Measurements from ENCODE around the gene SLC12A4.
"Not testable (repeated sequence)": the region's sequence is repeated elsewhere in the genome, so short reads cannot be mapped to it uniquely, and the experiment has no call there.

Gene SLC12A4

DNA sequence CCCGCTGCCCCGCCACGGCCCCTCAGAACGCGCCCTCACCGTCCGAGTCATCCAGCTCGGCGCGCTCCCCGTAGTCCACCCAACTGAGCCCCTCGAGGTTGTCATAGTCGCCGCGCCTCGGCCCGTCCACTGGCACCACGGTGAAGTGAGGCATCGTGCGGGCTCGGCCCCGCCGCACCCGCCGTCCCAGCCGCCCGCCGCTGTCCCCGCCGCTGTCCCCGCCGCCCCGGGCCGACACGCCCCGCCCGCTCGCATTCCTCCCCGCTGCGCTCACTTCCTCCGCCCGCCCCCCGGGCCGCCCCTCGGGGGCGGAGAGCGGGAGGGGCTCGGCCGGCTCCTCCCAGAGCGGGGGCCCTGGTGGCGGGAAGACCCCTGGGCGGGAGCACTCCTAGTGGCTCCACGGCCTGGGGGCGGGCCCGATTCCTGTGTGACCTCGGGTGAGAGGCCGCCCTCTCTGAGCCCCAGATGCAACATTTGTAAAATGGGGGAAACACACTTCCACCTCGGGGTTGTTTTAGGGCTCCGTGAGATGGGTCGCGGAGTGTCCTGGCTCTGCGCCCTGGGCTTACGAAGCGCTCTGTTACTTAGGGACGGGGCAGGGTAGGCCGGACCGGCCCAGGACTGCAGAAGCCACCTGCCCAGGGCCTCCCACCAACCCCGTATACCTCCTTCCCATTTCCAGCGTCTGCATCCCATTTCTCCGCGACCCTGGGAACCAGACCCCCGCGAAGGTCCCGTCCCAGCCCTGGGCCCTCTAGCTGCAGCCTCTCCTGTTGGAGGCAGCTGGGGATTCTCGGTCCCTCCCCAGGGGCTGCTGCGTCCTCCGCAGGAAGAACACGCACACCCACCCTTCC lies at the start of gene SLC12A4:
TSS of gene SLC12A4 (minus strand) at position 238 of the 854 bp plus-strand sequence. CDS start at position 154, 84 bp downstream.
- Mint-ChIP-seq H3K4me3 (peak within 1 kb of the TSS; percentile 98), H3K27ac (peak within 1 kb of the TSS; percentile 94), H3K36me3 (ENCODE audit: low read depth) (peaks cover 4% of the 10 kb centered on the region), H3K9me3 (no peaks in the 10 kb centered on the region), H3K4me1 (ENCODE audit: low read depth) (peaks cover 25% of the 10 kb centered on the region), H3K27me3 (no peaks in the 10 kb centered on the region)

DNA sequence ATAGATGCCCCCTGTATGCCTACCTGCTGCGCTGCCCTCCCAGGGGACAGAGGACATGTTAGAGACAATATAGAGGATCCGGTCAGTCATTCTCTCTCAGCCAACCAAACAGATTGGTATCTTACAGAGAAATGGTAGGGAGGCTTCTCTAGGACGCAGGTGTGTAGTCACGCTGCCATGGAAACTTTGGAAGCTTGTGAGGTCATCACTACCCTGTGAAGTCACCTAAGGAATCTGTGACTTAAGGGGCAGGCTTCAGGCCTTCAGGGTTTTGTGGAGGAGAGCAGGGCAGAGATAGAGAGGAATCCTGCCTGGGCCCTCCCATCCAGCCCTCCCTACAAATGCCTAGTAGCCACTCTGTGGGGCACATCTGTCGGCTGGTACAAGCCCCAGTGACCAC lies 47.2 kb upstream of the SLC12A4 start, which contains the start of gene DPEP2NB:
TSS of gene DPEP2NB (minus strand) at position 231 of the 400 bp plus-strand sequence. CDS start at position 90, 141 bp downstream.
- H3K9me3 Mint-ChIP-seq, result no peaks in the 10 kb centered on the region
- no peaks in the 10 kb centered on the region for H3K36me3 Mint-ChIP-seq (ENCODE audit: low read depth)
- H3K27me3 Mint-ChIP-seq, result no peaks in the 10 kb centered on the region
- no peak within 1 kb of the TSS for H3K4me3 Mint-ChIP-seq
- no peak within 1 kb of the TSS for H3K27ac Mint-ChIP-seq
- H3K4me1 Mint-ChIP-seq (ENCODE audit: low read depth), result peaks cover 10% of the 10 kb centered on the region

DNA sequence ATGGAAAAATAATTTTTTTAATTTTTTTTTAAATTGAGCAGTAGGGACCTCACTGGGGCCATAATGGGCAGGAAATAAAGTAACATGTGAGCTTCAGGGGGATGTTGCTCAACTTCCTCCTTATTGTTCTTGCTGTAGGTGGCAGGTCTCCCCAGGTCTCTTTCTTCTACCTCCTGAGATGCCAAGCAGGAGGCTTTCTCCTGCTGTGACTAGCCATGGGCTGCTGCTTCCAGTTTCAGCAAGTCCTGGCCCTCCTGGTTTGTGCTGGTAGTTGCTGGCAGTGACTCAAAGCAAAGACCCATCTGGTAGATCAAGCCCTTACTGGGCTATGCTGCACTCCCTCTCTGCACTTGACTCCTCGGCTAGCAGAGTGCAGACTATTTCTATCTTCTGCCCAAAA lies 45.0 kb upstream of the SLC12A4 start:
- Mint-ChIP-seq H3K4me3 (no peak overlapping the region), H3K4me1 (ENCODE audit: low read depth) (peaks cover 10% of the 10 kb centered on the region), H3K9me3 (no peaks in the 10 kb centered on the region), H3K36me3 (ENCODE audit: low read depth) (no peaks in the 10 kb centered on the region), H3K27ac (no peak overlapping the region), H3K27me3 (no peaks in the 10 kb centered on the region)

GRCh38 chr16:68009872-68010271 lies 41.4 kb upstream of the SLC12A4 start:
- not testable (repeated sequence) for H3K4me3 Mint-ChIP-seq; H3K36me3 Mint-ChIP-seq (ENCODE audit: low read depth); H3K27ac Mint-ChIP-seq; H3K9me3 Mint-ChIP-seq; H3K27me3 Mint-ChIP-seq
- peaks cover 31% of the 10 kb centered on the region for H3K4me1 Mint-ChIP-seq (ENCODE audit: low read depth)

- Mint-ChIP-seq H3K27ac (no peak overlapping the region), H3K4me1 (ENCODE audit: low read depth) (peaks cover 33% of the 10 kb centered on the region), H3K27me3 (no peaks in the 10 kb centered on the region)
Measured at GRCh38 chr16:68009157-68009735, 40.8 kb upstream of the SLC12A4 start.

GRCh38 chr16:68005786-68006286 lies 37.4 kb upstream of the SLC12A4 start:
- peak overlapping the region; percentile 88 for H3K27ac Mint-ChIP-seq
- H3K36me3 Mint-ChIP-seq (ENCODE audit: low read depth), result no peaks in the 10 kb centered on the region
- H3K4me1 Mint-ChIP-seq (ENCODE audit: low read depth), result peaks cover 23% of the 10 kb centered on the region
- H3K4me3 Mint-ChIP-seq, result no peak overlapping the region
- H3K9me3 Mint-ChIP-seq, result no peaks in the 10 kb centered on the region
- no peaks in the 10 kb centered on the region for H3K27me3 Mint-ChIP-seq

More at GRCh38 chr16:68009157-68009735, 40.8 kb upstream of the SLC12A4 start:
- Mint-ChIP-seq H3K9me3 (no peaks in the 10 kb centered on the region), H3K36me3 (ENCODE audit: low read depth) (no peaks in the 10 kb centered on the region), H3K4me3 (no peak overlapping the region)

DNA sequence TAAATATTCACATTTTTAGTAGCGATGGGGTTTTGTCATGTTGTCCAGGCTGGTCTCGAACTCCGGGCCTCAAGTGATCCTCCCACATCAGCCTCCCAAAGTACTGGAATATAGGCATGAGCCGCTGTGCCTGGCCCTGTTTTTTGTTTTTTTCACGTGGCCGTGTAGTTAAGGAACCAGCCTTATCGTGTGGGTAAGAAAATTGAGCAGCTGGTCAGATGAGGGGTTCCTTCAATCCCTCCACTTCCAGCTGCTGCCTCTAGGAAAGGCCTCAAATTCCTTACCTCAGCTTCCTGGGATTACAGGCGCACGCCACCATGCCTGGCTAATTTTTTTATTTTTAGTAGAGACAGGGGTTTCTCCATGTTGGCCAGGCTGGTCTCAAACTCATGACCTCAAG lies 36.8 kb upstream of the SLC12A4 start:
- H3K4me1 Mint-ChIP-seq (ENCODE audit: low read depth), result peaks cover 30% of the 10 kb centered on the region
- H3K27ac Mint-ChIP-seq, result peak overlapping the region; percentile 88
- H3K9me3 Mint-ChIP-seq, result no peaks in the 10 kb centered on the region
- no peaks in the 10 kb centered on the region for H3K36me3 Mint-ChIP-seq (ENCODE audit: low read depth)
- no peaks in the 10 kb centered on the region for H3K27me3 Mint-ChIP-seq
- no peak overlapping the region for H3K4me3 Mint-ChIP-seq

- Mint-ChIP-seq H3K9me3 (no peaks in the 10 kb centered on the region), H3K27ac (no peak overlapping the region), H3K36me3 (ENCODE audit: low read depth) (no peaks in the 10 kb centered on the region), H3K4me3 (no peak overlapping the region), H3K27me3 (no peaks in the 10 kb centered on the region), H3K4me1 (ENCODE audit: low read depth) (peaks cover 44% of the 10 kb centered on the region)
Measured at GRCh38 chr16:68003031-68003430, 34.6 kb upstream of the SLC12A4 start.

- no peaks in the 10 kb centered on the region for H3K36me3 Mint-ChIP-seq (ENCODE audit: low read depth)
- no peaks in the 10 kb centered on the region for H3K9me3 Mint-ChIP-seq
- H3K4me1 Mint-ChIP-seq (ENCODE audit: low read depth), result peaks cover 51% of the 10 kb centered on the region
- H3K27me3 Mint-ChIP-seq, result no peaks in the 10 kb centered on the region
- peak overlapping the region; percentile 19 for H3K4me3 Mint-ChIP-seq
- peak overlapping the region; percentile 55 for H3K27ac Mint-ChIP-seq
Measured at GRCh38 chr16:68000450-68000849, 32.0 kb upstream of the SLC12A4 start.

DNA sequence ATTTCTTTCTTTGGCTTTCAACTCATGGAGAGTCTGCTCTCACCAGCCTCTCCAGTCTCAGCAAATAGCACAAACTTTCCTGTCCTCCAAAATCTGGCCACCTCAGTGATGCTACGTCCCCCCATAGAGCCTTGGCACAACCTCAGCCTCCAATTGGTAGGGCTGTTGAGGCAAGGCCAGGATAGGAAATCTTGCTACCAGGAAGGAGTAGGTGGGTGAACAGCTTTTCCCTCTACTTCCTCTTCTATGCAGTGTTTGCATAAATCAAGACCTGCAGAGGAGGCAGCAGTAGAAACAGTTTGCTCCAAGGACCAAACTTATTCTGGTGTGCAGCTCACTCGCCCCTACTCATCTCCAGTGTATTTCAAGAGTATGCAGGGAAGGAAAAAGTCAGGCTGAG lies 31.5 kb upstream of the SLC12A4 start:
- H3K36me3 Mint-ChIP-seq (ENCODE audit: low read depth), result no peaks in the 10 kb centered on the region
- peak overlapping the region; percentile 70 for H3K27ac Mint-ChIP-seq
- H3K27me3 Mint-ChIP-seq, result no peaks in the 10 kb centered on the region
- peak overlapping the region; percentile 75 for H3K4me3 Mint-ChIP-seq
- H3K4me1 Mint-ChIP-seq (ENCODE audit: low read depth), result peaks cover 51% of the 10 kb centered on the region
- H3K9me3 Mint-ChIP-seq, result no peaks in the 10 kb centered on the region

- not testable (repeated sequence) for H3K27me3 Mint-ChIP-seq
- H3K4me1 Mint-ChIP-seq (ENCODE audit: low read depth), result peaks cover 53% of the 10 kb centered on the region
Measured at GRCh38 chr16:67998779-67999688, 30.6 kb upstream of the SLC12A4 start, which contains the start of gene DPEP2. Gene DPEP2, minus strand, starts transcription at chr16:67999484. Its CDS starts 6,272 bp downstream, at chr16:67993212.

GRCh38 chr16:67998231-67998778 lies 29.9 kb upstream of the SLC12A4 start:
- Mint-ChIP-seq H3K4me3 (peak overlapping the region; percentile 75), H3K27ac (peak overlapping the region; percentile 86), H3K4me1 (ENCODE audit: low read depth) (peaks cover 60% of the 10 kb centered on the region)
- not testable (repeated sequence) for H3K27me3 Mint-ChIP-seq; H3K9me3 Mint-ChIP-seq; H3K36me3 Mint-ChIP-seq (ENCODE audit: low read depth)

More at GRCh38 chr16:67998779-67999688, 30.6 kb upstream of the SLC12A4 start, which contains the start of gene DPEP2:
- not testable (repeated sequence) for H3K9me3 Mint-ChIP-seq; H3K36me3 Mint-ChIP-seq (ENCODE audit: low read depth)
- H3K4me3 Mint-ChIP-seq, result peak within 1 kb of the TSS; percentile 75
- H3K27ac Mint-ChIP-seq, result peak within 1 kb of the TSS; percentile 86

DNA sequence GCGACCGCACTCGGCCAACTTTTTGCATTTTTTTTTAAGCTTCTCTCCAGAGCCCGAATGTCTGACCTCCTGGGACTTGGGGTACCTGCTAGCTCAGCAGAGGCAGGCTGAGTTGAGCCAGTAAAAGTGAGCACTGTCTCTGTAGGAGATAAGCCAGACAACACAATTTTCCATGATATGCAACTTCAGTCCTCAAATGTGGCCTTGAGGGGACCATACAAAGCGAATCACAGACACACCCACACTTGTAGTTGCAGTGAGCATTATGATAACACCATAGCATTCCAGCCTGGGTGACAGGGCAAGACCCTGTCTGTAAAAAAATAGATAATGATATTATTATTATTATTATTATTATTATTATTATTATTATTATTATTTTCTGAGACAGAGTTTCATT lies 28.2 kb upstream of the SLC12A4 start:
- H3K36me3 Mint-ChIP-seq (ENCODE audit: low read depth), result no peaks in the 10 kb centered on the region
- H3K4me1 Mint-ChIP-seq (ENCODE audit: low read depth), result peaks cover 69% of the 10 kb centered on the region

DNA sequence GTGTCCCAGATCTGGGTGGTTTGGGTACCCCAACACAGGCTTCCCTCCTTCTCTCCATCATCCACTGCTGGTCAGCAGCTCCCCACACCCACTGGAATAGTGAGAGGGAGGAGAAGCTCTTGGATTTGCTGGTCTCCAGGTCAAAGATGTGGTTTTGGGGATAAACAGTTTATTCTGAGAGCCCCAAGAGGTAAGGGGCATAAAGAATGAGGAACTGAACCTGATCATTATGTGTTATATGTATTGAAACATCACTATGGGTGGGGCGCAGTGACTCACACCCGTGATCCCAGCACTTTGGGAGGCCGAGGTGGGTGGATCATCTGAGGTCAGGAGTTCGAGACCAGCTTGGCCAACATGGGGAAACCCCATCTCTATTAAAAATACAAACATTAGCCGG lies 27.0 kb upstream of the SLC12A4 start:
- no peak overlapping the region for H3K4me3 Mint-ChIP-seq
- peaks cover 65% of the 10 kb centered on the region for H3K4me1 Mint-ChIP-seq (ENCODE audit: low read depth)
- H3K9me3 Mint-ChIP-seq, result no peaks in the 10 kb centered on the region
- peak overlapping the region; percentile 70 for H3K27ac Mint-ChIP-seq
- H3K36me3 Mint-ChIP-seq (ENCODE audit: low read depth), result no peaks in the 10 kb centered on the region
- H3K27me3 Mint-ChIP-seq, result no peaks in the 10 kb centered on the region

More for the DNA sequence above, 28.2 kb upstream of the SLC12A4 start:
- H3K27ac Mint-ChIP-seq, result no peak overlapping the region
- no peaks in the 10 kb centered on the region for H3K9me3 Mint-ChIP-seq
- peak overlapping the region; percentile 38 for H3K4me3 Mint-ChIP-seq
- H3K27me3 Mint-ChIP-seq, result no peaks in the 10 kb centered on the region
